Ishikawa (cell line): ENCODE results near the gene ACLY.

Source experiments
- CEBPB ChIP-seq: IDR thresholded peaks from 2 replicates; pipeline ENCODE4 v1.6.1; 2012
- CREB1 ChIP-seq: IDR thresholded peaks from 2 replicates; pipeline ENCODE4 v1.6.1; 2012; ENCODE audit warnings: low read depth
- EGR1 ChIP-seq: IDR thresholded peaks from 2 replicates; pipeline ENCODE4 v1.6.1; 2012
- EP300 ChIP-seq: IDR thresholded peaks from 2 replicates; pipeline ENCODE4 v1.6.1; 2012; ENCODE audit warnings: borderline replicate concordance
- FOXM1 ChIP-seq: IDR thresholded peaks from 2 replicates; pipeline ENCODE4 v1.6.1; 2012; ENCODE audit warnings: low read depth, borderline replicate concordance
- MAX ChIP-seq: IDR thresholded peaks from 2 replicates; pipeline ENCODE4 v1.6.1; 2012
- NFIC ChIP-seq: IDR thresholded peaks from 2 replicates; pipeline ENCODE4 v1.6.1; 2012
- RAD21 ChIP-seq: IDR thresholded peaks from 2 replicates; pipeline ENCODE4 v1.6.1; 2012; ENCODE audit warnings: low read depth
- REST ChIP-seq: IDR thresholded peaks from 2 replicates; pipeline ENCODE4 v1.6.1; 2012; ENCODE audit warnings: low read depth, mild to moderate bottlenecking
- TAF1 ChIP-seq: IDR thresholded peaks from 2 replicates; pipeline ENCODE4 v1.6.1; 2012; ENCODE audit warnings: low read depth, mild to moderate bottlenecking
- TCF12 ChIP-seq: IDR thresholded peaks from 2 replicates; pipeline ENCODE4 v1.6.1; 2012; ENCODE audit warnings: low read depth
- USF1 ChIP-seq: IDR thresholded peaks from 2 replicates; pipeline ENCODE4 v1.6.1; 2012
- YY1 ChIP-seq: IDR thresholded peaks from 2 replicates; pipeline ENCODE4 v1.6.1; 2012; ENCODE audit warnings: low read depth
- ZBTB7A ChIP-seq: IDR thresholded peaks from 2 replicates; pipeline ENCODE4 v1.6.1; 2012; ENCODE audit warnings: low read depth

GRCh38 chr17:41959030-41959335 is 40.2 kb upstream of the ACLY start:
- TF ChIP-seq EP300 (no peak), RAD21 (no peak), CEBPB (no peak), MAX (0 out of 2 replicates have a peak, but pooled peaks have one; percentile 14), REST (no peak), ZBTB7A (no peak), TCF12 (no peak), NFIC (no peak), TAF1 (no peak), USF1 (no peak), YY1 (no peak), EGR1 (no peak), CREB1 (no peak), FOXM1 (no peak)
